ENCODE measurements around the gene GIMAP1. TPM values are rescaled to one million over a fixed set of nuclear protein-coding genes. Genes with fewer than 3 reads are reported as not detected.

GIMAP1 gene
- total and polyA plus RNA-seq, 2 of the 8 experiments (the other 6 are each of a cell fraction or from before 2014, with no cell fraction given): not detected

DNA sequence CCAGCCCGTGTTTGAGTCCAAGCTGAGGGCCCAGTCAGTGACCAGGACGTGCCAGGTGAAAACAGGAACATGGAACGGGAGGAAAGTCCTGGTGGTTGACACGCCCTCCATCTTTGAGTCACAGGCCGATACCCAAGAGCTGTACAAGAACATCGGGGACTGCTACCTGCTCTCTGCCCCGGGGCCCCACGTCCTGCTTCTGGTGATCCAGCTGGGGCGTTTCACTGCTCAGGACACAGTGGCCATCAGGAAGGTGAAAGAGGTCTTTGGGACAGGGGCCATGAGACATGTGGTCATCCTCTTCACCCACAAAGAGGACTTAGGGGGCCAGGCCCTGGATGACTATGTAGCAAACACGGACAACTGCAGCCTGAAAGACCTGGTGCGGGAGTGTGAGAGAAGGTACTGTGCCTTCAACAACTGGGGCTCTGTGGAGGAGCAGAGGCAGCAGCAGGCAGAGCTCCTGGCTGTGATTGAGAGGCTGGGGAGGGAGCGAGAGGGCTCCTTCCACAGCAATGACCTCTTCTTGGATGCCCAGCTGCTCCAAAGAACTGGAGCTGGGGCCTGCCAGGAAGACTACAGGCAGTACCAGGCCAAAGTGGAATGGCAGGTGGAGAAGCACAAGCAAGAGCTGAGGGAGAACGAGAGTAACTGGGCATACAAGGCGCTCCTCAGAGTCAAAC lies 26.0 kb downstream of the GIMAP1 start:
- Histone ChIP-seq H3K9me3 (ENCODE audit: insufficient read depth in 2 of 2, low read depth in 1 of 2, low read length in 1 of 2) (peaks cover 0 to 2% of the 10 kb centered on the region in 2 experiments; a peak in 1 of 4 replicates), H3K4me3 (ENCODE audit: extremely low read depth in 1 of 4, insufficient read depth in 2 of 4, low read depth in 3 of 4, low read length in 4 of 4) (no peak overlapping the region), H3K4me1 (replicated peaks in 1 of 4; ENCODE audit: control insufficient read depth in 3 of 4, insufficient read depth in 4 of 4, low read length in 3 of 4) (no peaks in the 10 kb centered on the region), H3K23me2 (ENCODE audit: low read depth, low read length) (no peaks in the 10 kb centered on the region), H2AFZ (ENCODE audit: low read length) (no peak overlapping the region), H3K14ac (ENCODE audit: insufficient read length) (no peak overlapping the region), H3K23ac (ENCODE audit: insufficient read length) (no peak overlapping the region), H3K18ac (ENCODE audit: extremely low read depth, low read length) (no peak overlapping the region), H2AK5ac (ENCODE audit: low read depth, low read length) (no peak overlapping the region), H3K4ac (replicated peaks; ENCODE audit: insufficient read length, low read depth, low read length) (no peak overlapping the region), H2BK20ac (ENCODE audit: low read length) (no peak overlapping the region), H2BK12ac (ENCODE audit: low read depth, low read length) (no peak overlapping the region), H3K27ac (ENCODE audit: low read depth, low read length) (no peak overlapping the region), H4K8ac (ENCODE audit: extremely low read depth, insufficient read depth, low read length) (no peak overlapping the region), H2BK5ac (ENCODE audit: low read depth, low read length) (no peak overlapping the region), H3K4me2 (ENCODE audit: insufficient read depth in 1 of 2, low read depth in 2 of 2, low read length in 2 of 2) (no peak overlapping the region), H2BK15ac (ENCODE audit: low read length) (no peak overlapping the region), H4K5ac (ENCODE audit: insufficient read length, low read depth, low read length) (no peak overlapping the region), H2BK120ac (replicated peaks; ENCODE audit: low read depth, low read length) (no peak overlapping the region), H3K79me1 (ENCODE audit: low read depth, low read length) (no peaks in the 10 kb centered on the region), H3K56ac (replicated peaks; ENCODE audit: insufficient read length, low read depth, low read length) (no peak overlapping the region), H3K9ac (replicated peaks in 1 of 4; ENCODE audit: extremely low read depth in 1 of 4, low read depth in 3 of 4, low read length in 3 of 4) (no peak overlapping the region), H3K36me3 (ENCODE audit: control insufficient read depth in 2 of 4, insufficient read depth in 4 of 4, low read length in 3 of 4) (no peaks in the 10 kb centered on the region), H3K79me2 (ENCODE audit: control insufficient read depth in 1 of 2, insufficient read depth in 2 of 2, low read length in 2 of 2) (no peaks in the 10 kb centered on the region), H4K91ac (replicated peaks; ENCODE audit: insufficient read length, low read length) (no peak overlapping the region), H3K27me3 (replicated peaks in 1 of 4; ENCODE audit: control insufficient read depth in 3 of 4, extremely low read depth in 1 of 4, insufficient read depth in 3 of 4, low read length in 3 of 4) (peaks cover 65 to 96% (median 85%) of the 10 kb centered on the region in 4 experiments), H4K20me1 (replicated peaks in 1 of 2; ENCODE audit: control insufficient read depth in 1 of 2, insufficient read depth in 2 of 2, low read length in 2 of 2) (peaks cover 1 to 12% of the 10 kb centered on the region in 2 experiments)
- POLR2A ChIA-PET (ENCODE audit: partially characterized antibody): no interaction called here
- TF ChIP-seq KDM1A (IDR thresholded peaks at IDR 0.05; ENCODE audit: borderline replicate concordance, low read length) (no peak), EGR1 (IDR thresholded peaks at IDR 0.05; ENCODE audit: borderline replicate concordance, low read depth, low read length) (no peak), BCL11A (IDR thresholded peaks at IDR 0.05; ENCODE audit: low read depth in 2 of 2, low read length in 2 of 2) (no peak), CEBPB (IDR thresholded peaks at IDR 0.05; ENCODE audit: low read depth, low read length) (no peak), JUND (IDR thresholded peaks at IDR 0.05; ENCODE audit: low read length) (no peak), GTF2F1 (IDR thresholded peaks at IDR 0.05; ENCODE audit: borderline replicate concordance, low read depth, low read length) (no peak)
- 83% methylated on average over 14 of the region's 14 CpGs; no CpG with 5 or more reads in 1 of the 2 experiments for WGBS, 2 experiments (ENCODE audit: extremely low coverage in 1 of 2, insufficient coverage in 1 of 2, insufficient read length in 1 of 2, insufficient replicate concordance in 2 of 2, low coverage in 1 of 2, low lambda C conversion rate in 2 of 2, missing lambda C conversion rate in 1 of 2)
- CTCF ChIA-PET (ENCODE audit: partially characterized antibody): interaction anchor here (0.6 to 1.1 kb wide), 6 partner anchors 10 to 293 kb away, joined by 3 to 6 read pairs (median 3); no protein-coding TSS in a partner anchor
- DNase-seq (ENCODE audit: low read depth in 1 of 2, low spot score in 2 of 2) (no peak), FAIRE-seq (no peak)

All from H1 (cell line).